Caki2 (cell line): Measurements from ENCODE around the gene TUB. TPM values are rescaled to one million over a fixed set of nuclear protein-coding genes. Genes with fewer than 3 reads are reported as not detected.

ENCODE experiments used
- DNase-seq: peaks from one replicate; pipeline ENCODE4 v3.0.0-alpha.2; 2015; ENCODE audit warnings: low read depth
- in situ Hi-C: cut with HindIII; loops from 2 replicates; pipeline ENCODE4 v1.10.0; 2016; ENCODE audit warnings: low sequenced_read_pairs, low pct_unique_long_range_greater_than_20kb, mixed read lengths
- total RNA-seq: library from RNA; depleted of rRNA; stranded (reverse); fragments of >200 nt; shearing (Covaris generic); gene quantifications from 2 replicates; pipeline ENCODE4 v1.2.3, GENCODE V29; 2014; ENCODE audit warnings: low replicate concordance

Gene TUB
- total RNA-seq, 1 experiment from 2014 or later, result not detected

- in situ Hi-C loops, result no loop called here
- DNase-seq, result no peak
Measured at GRCh38 chr11:8083871-8084281, 2.9 kb downstream of the TUB start.

- in situ Hi-C loops, result no loop called here
- no peak for DNase-seq
Measured at GRCh38 chr11:8084352-8084751, 3.3 kb downstream of the TUB start.

- no peak for DNase-seq
- in situ Hi-C loops, result no loop called here
Measured at GRCh38 chr11:8085011-8085645, 4.1 kb downstream of the TUB start.

- in situ Hi-C loops, result no loop called here
- peak; percentile 36 for DNase-seq
Measured at GRCh38 chr11:8086001-8086479, 5.0 kb downstream of the TUB start.

GRCh38 chr11:8086571-8086970, 5.6 kb downstream of the TUB start:
- in situ Hi-C loops, result no loop called here

GRCh38 chr11:8087185-8087584, 6.2 kb downstream of the TUB start:
- DNase-seq, result no peak
- in situ Hi-C loops, result no loop called here

More at GRCh38 chr11:8086571-8086970, 5.6 kb downstream of the TUB start:
- DNase-seq, result no peak

GRCh38 chr11:8087756-8088155, 6.7 kb downstream of the TUB start:
- in situ Hi-C loops, result no loop called here
- no peak for DNase-seq

GRCh38 chr11:8089791-8090510, 8.9 kb downstream of the TUB start:
- no peak for DNase-seq
- in situ Hi-C loops, result no loop called here

GRCh38 chr11:8090756-8091155, 9.7 kb downstream of the TUB start:
- DNase-seq, result no peak
- in situ Hi-C loops, result no loop called here

GRCh38 chr11:8091721-8092120, 10.7 kb downstream of the TUB start:
- in situ Hi-C loops, result no loop called here
- no peak for DNase-seq

- DNase-seq, result peak; percentile 39
- in situ Hi-C loops, result no loop called here
Measured at GRCh38 chr11:8092587-8093424, 11.8 kb downstream of the TUB start.

GRCh38 chr11:8093931-8094575, 13.0 kb downstream of the TUB start:
- DNase-seq, result no peak
- in situ Hi-C loops, result no loop called here

GRCh38 chr11:8094656-8095055, 13.6 kb downstream of the TUB start:
- DNase-seq, result no peak
- in situ Hi-C loops, result no loop called here

- no peak for DNase-seq
- in situ Hi-C loops, result no loop called here
Measured at GRCh38 chr11:8095371-8095770, 14.4 kb downstream of the TUB start.

- DNase-seq, result no peak
- in situ Hi-C loops, result no loop called here
Measured at GRCh38 chr11:8095806-8096522, 15.0 kb downstream of the TUB start.

- DNase-seq, result no peak
- in situ Hi-C loops, result no loop called here
Measured at GRCh38 chr11:8096575-8096974, 15.6 kb downstream of the TUB start.

GRCh38 chr11:8097062-8097461, 16.1 kb downstream of the TUB start:
- DNase-seq, result no peak
- in situ Hi-C loops, result no loop called here

GRCh38 chr11:8097468-8097867, 16.5 kb downstream of the TUB start:
- in situ Hi-C loops, result no loop called here
- DNase-seq, result no peak
